HG02981 (cell line): ENCODE data around the gene MPC1.
"Not testable (repeated sequence)": the region's sequence is repeated elsewhere in the genome, so short reads cannot be mapped to it uniquely, and the experiment has no call there.

Experiments
- ATAC-seq: cut with Tn5 transposase; IDR thresholded peaks from one replicate; pipeline ENCODE4 v1.9.1; 2021; ENCODE audit warnings: mild to moderate bottlenecking, moderate library complexity; ENCODE audit not compliant: unreplicated experiment

Gene MPC1

GRCh38 chr6:166348305-166348949 is 34.3 kb downstream of the MPC1 start:
- ATAC-seq: no peak

- ATAC-seq: no peak
These were observed 35.8 kb downstream of the MPC1 start for GRCh38 chr6:166346965-166347364.

GRCh38 chr6:166346449-166346848 is 36.3 kb downstream of the MPC1 start:
- ATAC-seq: no peak

- not testable (repeated sequence) for ATAC-seq
These were observed 37.1 kb downstream of the MPC1 start for GRCh38 chr6:166345672-166346071.

- not testable (repeated sequence) for ATAC-seq
These were observed 37.8 kb downstream of the MPC1 start for GRCh38 chr6:166344921-166345320.

- no peak for ATAC-seq
These were observed 38.5 kb downstream of the MPC1 start for GRCh38 chr6:166344240-166344639.

- peak; percentile 31 for ATAC-seq
These were observed 39.6 kb downstream of the MPC1 start for GRCh38 chr6:166343150-166343487.

- ATAC-seq: peak; percentile 92
These were observed 40.2 kb downstream of the MPC1 start, which contains the start of gene SFT2D1 for GRCh38 chr6:166342349-166343149. SFT2D1 (minus strand) TSS chr6:166342545; CDS start chr6:166342481, 64 bp downstream.

- no peak for ATAC-seq
These were observed 40.8 kb downstream of the MPC1 start for GRCh38 chr6:166341977-166342348.

- ATAC-seq: no peak
These were observed 41.3 kb downstream of the MPC1 start for GRCh38 chr6:166341464-166341863.

GRCh38 chr6:166338854-166339253 is 43.9 kb downstream of the MPC1 start:
- ATAC-seq: no peak

GRCh38 chr6:166336847-166337246 is 45.9 kb downstream of the MPC1 start:
- ATAC-seq: no peak

- peak; percentile 58 for ATAC-seq
These were observed 47.1 kb downstream of the MPC1 start for GRCh38 chr6:166335378-166336302.

- no peak for ATAC-seq
These were observed 47.9 kb downstream of the MPC1 start for GRCh38 chr6:166334878-166335277.

- peak; percentile 57 for ATAC-seq
These were observed 49.4 kb downstream of the MPC1 start for GRCh38 chr6:166333172-166333995.

GRCh38 chr6:166331503-166332415 is 51.0 kb downstream of the MPC1 start:
- no peak for ATAC-seq

- no peak for ATAC-seq
These were observed 52.1 kb downstream of the MPC1 start for GRCh38 chr6:166330612-166331011.

- ATAC-seq: no peak
These were observed 57.2 kb downstream of the MPC1 start for GRCh38 chr6:166325383-166326042.

GRCh38 chr6:166323395-166323794 is 59.3 kb downstream of the MPC1 start:
- ATAC-seq: no peak
